Adipocyte (in vitro differentiated cells): ENCODE results near the gene EFCAB7.
"Not testable (repeated sequence)": the region's sequence is repeated elsewhere in the genome, so short reads cannot be mapped to it uniquely, and the experiment has no call there.

ENCODE experiments used
- DNase-seq: peaks from one replicate; pipeline ENCODE4 v3.0.0-alpha.2; 2015; ENCODE audit warnings: low read depth
- H3K27me3 ChIP-seq: replicated peaks from 2 replicates; pipeline ENCODE4 v1.7.0; 2013; ENCODE audit warnings: mild to moderate bottlenecking, low read length, moderate library complexity; ENCODE audit not compliant: control insufficient read depth, insufficient read depth
- H3K36me3 ChIP-seq: 2 replicates; pipeline ENCODE4 v1.7.0; 2013; ENCODE audit warnings: low read length, mild to moderate bottlenecking, moderate library complexity; ENCODE audit not compliant: control insufficient read depth, insufficient read depth, severe bottlenecking
- H3K4me1 ChIP-seq: 2 replicates; pipeline ENCODE4 v1.7.0; 2013; ENCODE audit warnings: mild to moderate bottlenecking, low read length, moderate library complexity; ENCODE audit not compliant: control insufficient read depth, insufficient read depth
- H3K4me3 ChIP-seq: 2 replicates; pipeline ENCODE4 v1.7.0; 2013; ENCODE audit warnings: mild to moderate bottlenecking, low read length, moderate library complexity
- H3K9ac ChIP-seq: 2 replicates; pipeline ENCODE4 v1.7.0; 2013; ENCODE audit warnings: mild to moderate bottlenecking, low read length, moderate library complexity
- H3K9me3 ChIP-seq: 2 replicates; pipeline ENCODE4 v1.7.0; 2013; ENCODE audit warnings: mild to moderate bottlenecking, low read length, moderate library complexity; ENCODE audit not compliant: control insufficient read depth

Gene EFCAB7

GRCh38 chr1:63548877-63549276 lies 25.6 kb downstream of the EFCAB7 start:
- no peak for DNase-seq
- Histone ChIP-seq H3K9me3 (no peaks in the 10 kb centered on the region), H3K4me1 (peaks cover 17% of the 10 kb centered on the region), H3K36me3 (no peaks in the 10 kb centered on the region), H3K4me3 (no peak overlapping the region), H3K9ac (no peak overlapping the region), H3K27me3 (no peaks in the 10 kb centered on the region)

- H3K36me3 ChIP-seq = no peaks in the 10 kb centered on the region
- H3K4me3 ChIP-seq = no peak overlapping the region
- H3K9me3 ChIP-seq = no peaks in the 10 kb centered on the region
- H3K4me1 ChIP-seq = peaks cover 2% of the 10 kb centered on the region
- no peak for DNase-seq
- no peaks in the 10 kb centered on the region for H3K27me3 ChIP-seq
- H3K9ac ChIP-seq = no peak overlapping the region
Observed at GRCh38 chr1:63555480-63555879, 32.2 kb downstream of the EFCAB7 start.

- Histone ChIP-seq H3K9me3 (no peaks in the 10 kb centered on the region), H3K27me3 (no peaks in the 10 kb centered on the region), H3K9ac (no peak overlapping the region), H3K4me1 (peaks cover 2% of the 10 kb centered on the region), H3K36me3 (no peaks in the 10 kb centered on the region), H3K4me3 (no peak overlapping the region)
- DNase-seq = peak; percentile 81
Observed at GRCh38 chr1:63557365-63557987, 34.2 kb downstream of the EFCAB7 start.

GRCh38 chr1:63559357-63559756 lies 36.0 kb downstream of the EFCAB7 start:
- peaks cover 2% of the 10 kb centered on the region for H3K4me1 ChIP-seq
- no peaks in the 10 kb centered on the region for H3K27me3 ChIP-seq
- H3K36me3 ChIP-seq = no peaks in the 10 kb centered on the region
- H3K4me3 ChIP-seq = no peak overlapping the region
- DNase-seq = no peak
- H3K9me3 ChIP-seq = no peaks in the 10 kb centered on the region
- H3K9ac ChIP-seq = no peak overlapping the region

GRCh38 chr1:63563745-63564144 lies 40.4 kb downstream of the EFCAB7 start:
- no peak for DNase-seq
- H3K9me3 ChIP-seq = no peaks in the 10 kb centered on the region
- H3K4me1 ChIP-seq = no peaks in the 10 kb centered on the region
- H3K27me3 ChIP-seq = no peaks in the 10 kb centered on the region
- no peak overlapping the region for H3K9ac ChIP-seq
- no peak overlapping the region for H3K4me3 ChIP-seq
- no peaks in the 10 kb centered on the region for H3K36me3 ChIP-seq

GRCh38 chr1:63569068-63569467 lies 45.7 kb downstream of the EFCAB7 start:
- no peaks in the 10 kb centered on the region for H3K4me1 ChIP-seq
- H3K4me3 ChIP-seq = no peak overlapping the region
- no peak overlapping the region for H3K9ac ChIP-seq
- no peaks in the 10 kb centered on the region for H3K36me3 ChIP-seq
- DNase-seq = no peak
- no peaks in the 10 kb centered on the region for H3K27me3 ChIP-seq
- H3K9me3 ChIP-seq = no peaks in the 10 kb centered on the region

GRCh38 chr1:63569640-63570316 lies 46.5 kb downstream of the EFCAB7 start:
- no peak overlapping the region for H3K4me3 ChIP-seq
- H3K9ac ChIP-seq = no peak overlapping the region

GRCh38 chr1:63572686-63573085 lies 49.4 kb downstream of the EFCAB7 start:
- not testable (repeated sequence) for DNase-seq, H3K36me3 ChIP-seq, H3K4me3 ChIP-seq, H3K9ac ChIP-seq, H3K9me3 ChIP-seq, H3K27me3 ChIP-seq, H3K4me1 ChIP-seq

More at GRCh38 chr1:63569640-63570316, 46.5 kb downstream of the EFCAB7 start:
- no peaks in the 10 kb centered on the region for H3K4me1 ChIP-seq
- H3K27me3 ChIP-seq = no peaks in the 10 kb centered on the region
- no peaks in the 10 kb centered on the region for H3K9me3 ChIP-seq
- H3K36me3 ChIP-seq = no peaks in the 10 kb centered on the region
- no peak for DNase-seq

GRCh38 chr1:63574203-63574796 lies 51.0 kb downstream of the EFCAB7 start:
- not testable (repeated sequence) for H3K4me3 ChIP-seq, H3K9me3 ChIP-seq, H3K27me3 ChIP-seq, DNase-seq, H3K36me3 ChIP-seq, H3K9ac ChIP-seq, H3K4me1 ChIP-seq

- peak; percentile 70 for DNase-seq
- Histone ChIP-seq H3K9ac (no peak overlapping the region), H3K27me3 (no peaks in the 10 kb centered on the region), H3K36me3 (no peaks in the 10 kb centered on the region), H3K4me3 (no peak overlapping the region), H3K4me1 (no peaks in the 10 kb centered on the region), H3K9me3 (peaks cover 3% of the 10 kb centered on the region)
Observed at GRCh38 chr1:63575340-63575826, 52.1 kb downstream of the EFCAB7 start.

GRCh38 chr1:63586326-63586725 lies 63.0 kb downstream of the EFCAB7 start:
- H3K36me3 ChIP-seq, DNase-seq, H3K4me3 ChIP-seq, H3K27me3 ChIP-seq, H3K9ac ChIP-seq: not testable (repeated sequence)
- H3K9me3 ChIP-seq = peaks cover 14% of the 10 kb centered on the region
- H3K4me1 ChIP-seq = peaks cover 20% of the 10 kb centered on the region
